SK-N-SH (cell line): ENCODE measurements around the gene ACVRL1.

Source experiments
- EZH2phosphoT487 ChIP-seq: fragments of 200-600 bp; sonication (generic); IDR thresholded peaks from 2 replicates; pipeline ENCODE4 v1.6.1; 2017; ENCODE audit warnings: low read depth, mixed run types, mild to moderate bottlenecking, antibody characterized with exemption, moderate library complexity, borderline replicate concordance
- GABPA ChIP-seq: IDR thresholded peaks from 2 replicates; pipeline ENCODE4 v1.4.0; 2012; ENCODE audit warnings: low read depth, mild to moderate bottlenecking
- TF ChIP-seq, protein P1 (sequence below): fragments of 200-600 bp; sonication (generic); IDR thresholded peaks from 2 replicates; pipeline ENCODE4 v1.6.1; 2017; ENCODE audit warnings: antibody characterized with exemption, mild to moderate bottlenecking, moderate library complexity
- TF ChIP-seq, protein P2 (sequence below): IDR thresholded peaks from 2 replicates; pipeline ENCODE4 v1.6.1; 2012; ENCODE audit warnings: mild to moderate bottlenecking, low read depth, low read length, moderate library complexity

DNA sequence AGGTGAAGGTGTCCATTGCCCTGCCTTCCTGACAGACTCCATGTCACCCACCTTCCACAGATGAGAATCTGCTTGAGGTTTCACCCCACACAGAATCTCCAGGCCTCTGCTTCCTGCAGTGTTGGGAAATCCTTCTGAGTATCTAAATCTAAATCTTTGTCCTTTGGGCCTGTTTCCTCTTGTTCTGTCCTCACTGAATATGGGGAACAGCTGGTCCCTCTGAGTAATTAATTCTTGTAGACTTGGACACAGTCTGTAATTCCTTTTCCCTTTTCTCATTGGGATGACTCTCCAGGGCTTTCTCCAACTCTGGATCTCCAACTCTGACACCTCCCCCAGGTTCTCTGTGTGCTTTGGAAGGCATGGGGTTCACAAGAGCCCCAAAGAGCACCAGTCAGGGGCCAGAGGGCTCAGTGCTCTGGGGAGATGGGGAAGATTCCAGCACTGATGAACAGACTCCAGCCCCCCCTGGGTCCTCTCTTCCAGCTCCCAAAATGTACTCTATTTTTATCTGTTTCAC, 2.3 kb upstream of the ACVRL1 start:
- TF ChIP-seq, protein P1, sequence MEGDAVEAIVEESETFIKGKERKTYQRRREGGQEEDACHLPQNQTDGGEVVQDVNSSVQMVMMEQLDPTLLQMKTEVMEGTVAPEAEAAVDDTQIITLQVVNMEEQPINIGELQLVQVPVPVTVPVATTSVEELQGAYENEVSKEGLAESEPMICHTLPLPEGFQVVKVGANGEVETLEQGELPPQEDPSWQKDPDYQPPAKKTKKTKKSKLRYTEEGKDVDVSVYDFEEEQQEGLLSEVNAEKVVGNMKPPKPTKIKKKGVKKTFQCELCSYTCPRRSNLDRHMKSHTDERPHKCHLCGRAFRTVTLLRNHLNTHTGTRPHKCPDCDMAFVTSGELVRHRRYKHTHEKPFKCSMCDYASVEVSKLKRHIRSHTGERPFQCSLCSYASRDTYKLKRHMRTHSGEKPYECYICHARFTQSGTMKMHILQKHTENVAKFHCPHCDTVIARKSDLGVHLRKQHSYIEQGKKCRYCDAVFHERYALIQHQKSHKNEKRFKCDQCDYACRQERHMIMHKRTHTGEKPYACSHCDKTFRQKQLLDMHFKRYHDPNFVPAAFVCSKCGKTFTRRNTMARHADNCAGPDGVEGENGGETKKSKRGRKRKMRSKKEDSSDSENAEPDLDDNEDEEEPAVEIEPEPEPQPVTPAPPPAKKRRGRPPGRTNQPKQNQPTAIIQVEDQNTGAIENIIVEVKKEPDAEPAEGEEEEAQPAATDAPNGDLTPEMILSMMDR = no peak
- TF ChIP-seq EZH2phosphoT487 = no peak
- no peak for TF ChIP-seq GABPA
- TF ChIP-seq, protein P2, sequence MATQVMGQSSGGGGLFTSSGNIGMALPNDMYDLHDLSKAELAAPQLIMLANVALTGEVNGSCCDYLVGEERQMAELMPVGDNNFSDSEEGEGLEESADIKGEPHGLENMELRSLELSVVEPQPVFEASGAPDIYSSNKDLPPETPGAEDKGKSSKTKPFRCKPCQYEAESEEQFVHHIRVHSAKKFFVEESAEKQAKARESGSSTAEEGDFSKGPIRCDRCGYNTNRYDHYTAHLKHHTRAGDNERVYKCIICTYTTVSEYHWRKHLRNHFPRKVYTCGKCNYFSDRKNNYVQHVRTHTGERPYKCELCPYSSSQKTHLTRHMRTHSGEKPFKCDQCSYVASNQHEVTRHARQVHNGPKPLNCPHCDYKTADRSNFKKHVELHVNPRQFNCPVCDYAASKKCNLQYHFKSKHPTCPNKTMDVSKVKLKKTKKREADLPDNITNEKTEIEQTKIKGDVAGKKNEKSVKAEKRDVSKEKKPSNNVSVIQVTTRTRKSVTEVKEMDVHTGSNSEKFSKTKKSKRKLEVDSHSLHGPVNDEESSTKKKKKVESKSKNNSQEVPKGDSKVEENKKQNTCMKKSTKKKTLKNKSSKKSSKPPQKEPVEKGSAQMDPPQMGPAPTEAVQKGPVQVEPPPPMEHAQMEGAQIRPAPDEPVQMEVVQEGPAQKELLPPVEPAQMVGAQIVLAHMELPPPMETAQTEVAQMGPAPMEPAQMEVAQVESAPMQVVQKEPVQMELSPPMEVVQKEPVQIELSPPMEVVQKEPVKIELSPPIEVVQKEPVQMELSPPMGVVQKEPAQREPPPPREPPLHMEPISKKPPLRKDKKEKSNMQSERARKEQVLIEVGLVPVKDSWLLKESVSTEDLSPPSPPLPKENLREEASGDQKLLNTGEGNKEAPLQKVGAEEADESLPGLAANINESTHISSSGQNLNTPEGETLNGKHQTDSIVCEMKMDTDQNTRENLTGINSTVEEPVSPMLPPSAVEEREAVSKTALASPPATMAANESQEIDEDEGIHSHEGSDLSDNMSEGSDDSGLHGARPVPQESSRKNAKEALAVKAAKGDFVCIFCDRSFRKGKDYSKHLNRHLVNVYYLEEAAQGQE = no peak
